Mesenchymal stem cell (in vitro differentiated cells and primary cell): ENCODE measurements around the gene TAOK3.

Experiments used
- DNase-seq: peaks from one replicate; pipeline ENCODE4 v3.0.0-alpha.2; 2013
- H2AFZ ChIP-seq: one replicate; pipeline ENCODE4 v1.6.1; 2013; ENCODE audit warnings: low read depth, mild to moderate bottlenecking, control low read depth, inconsistent platforms, low read length, moderate library complexity
- H2AK5ac ChIP-seq: 2 replicates; pipeline ENCODE4 v1.6.1; 2013; ENCODE audit warnings: low read length, moderate library complexity, mild to moderate bottlenecking, inconsistent platforms; ENCODE audit not compliant: severe bottlenecking
- H2BK120ac ChIP-seq: one replicate; pipeline ENCODE4 v1.6.1; 2013; ENCODE audit warnings: low read depth, mild to moderate bottlenecking, inconsistent platforms, low read length, moderate library complexity
- H2BK12ac ChIP-seq, 2 experiments: one replicate each; pipeline ENCODE4 v1.6.1; 2013; ENCODE audit warnings: inconsistent platforms in 2 of 2, low read length in 2 of 2, mild to moderate bottlenecking in 2 of 2, moderate library complexity in 2 of 2, control low read depth in 1 of 2
- H2BK15ac ChIP-seq: one replicate; pipeline ENCODE4 v1.6.1; 2013; ENCODE audit warnings: mild to moderate bottlenecking, low read depth, inconsistent platforms; ENCODE audit not compliant: poor library complexity, severe bottlenecking
- H2BK5ac ChIP-seq: 2 replicates; pipeline ENCODE4 v1.6.1; 2013; ENCODE audit warnings: low read depth, mild to moderate bottlenecking, low read length, control low read depth, inconsistent platforms; ENCODE audit not compliant: poor library complexity, severe bottlenecking
- H3K14ac ChIP-seq, 2 experiments: one replicate each; pipeline ENCODE4 v1.6.1; 2013; ENCODE audit warnings: inconsistent platforms in 2 of 2, low read length in 2 of 2, control low read depth in 1 of 2, mild to moderate bottlenecking in 1 of 2, moderate library complexity in 1 of 2
- H3K18ac ChIP-seq, 2 experiments: one replicate each; pipeline ENCODE4 v1.6.1; 2013; ENCODE audit warnings: inconsistent platforms in 2 of 2, low read length in 2 of 2, control low read depth in 1 of 2, low read depth in 1 of 2, mild to moderate bottlenecking in 1 of 2
- H3K23ac ChIP-seq, 2 experiments: one replicate each; pipeline ENCODE4 v1.6.1; 2013; ENCODE audit warnings: inconsistent platforms in 2 of 2, low read length in 2 of 2, mild to moderate bottlenecking in 2 of 2, moderate library complexity in 2 of 2, control low read depth in 1 of 2
- H3K27ac ChIP-seq: 2 replicates; pipeline ENCODE4 v1.5.1; 2013; ENCODE audit warnings: mild to moderate bottlenecking, moderate library complexity, low read length, control low read depth, inconsistent platforms; ENCODE audit not compliant: poor library complexity, severe bottlenecking
- H3K27me3 ChIP-seq, 2 experiments: 2 replicates each; pipeline versions ENCODE4 v1.6.1 to v1.7.0; 2013; ENCODE audit warnings: low read length in 2 of 2, mild to moderate bottlenecking in 2 of 2, moderate library complexity in 2 of 2, control low read depth in 1 of 2, inconsistent platforms in 1 of 2; ENCODE audit not compliant: control insufficient read depth in 1 of 2, insufficient read depth in 1 of 2
- H3K36me3 ChIP-seq, 2 experiments: 2 replicates each; pipeline versions ENCODE4 v1.6.1 to v1.7.0; 2013; ENCODE audit warnings: low read length in 2 of 2, control low read depth in 1 of 2, inconsistent platforms in 1 of 2, low read depth in 1 of 2, mild to moderate bottlenecking in 1 of 2; ENCODE audit not compliant: insufficient read depth in 2 of 2, control insufficient read depth in 1 of 2
- H3K4ac ChIP-seq, 2 experiments: one replicate each; pipeline ENCODE4 v1.6.1; 2013; ENCODE audit warnings: inconsistent platforms in 2 of 2, low read length in 2 of 2, mild to moderate bottlenecking in 2 of 2, moderate library complexity in 2 of 2, control low read depth in 1 of 2, low read depth in 1 of 2
- H3K4me1 ChIP-seq: 2 replicates; pipeline ENCODE4 v1.6.1; 2013; ENCODE audit warnings: low read depth, low read length, control low read depth; ENCODE audit not compliant: control insufficient read depth, insufficient read depth
- H3K4me2 ChIP-seq: 2 replicates; pipeline ENCODE4 v1.6.1; 2013; ENCODE audit warnings: low read length, mild to moderate bottlenecking, inconsistent platforms; ENCODE audit not compliant: poor library complexity, severe bottlenecking
- H3K4me3 ChIP-seq, 2 experiments: 2 replicates each; pipeline versions ENCODE4 v1.5.1 to v1.7.0; 2013; ENCODE audit warnings: low read length in 2 of 2, mild to moderate bottlenecking in 2 of 2, control low read depth in 1 of 2, low read depth in 1 of 2; ENCODE audit not compliant: insufficient read depth in 1 of 2
- H3K79me1 ChIP-seq: replicated peaks from 2 replicates; pipeline ENCODE4 v1.6.1; 2013; ENCODE audit warnings: mild to moderate bottlenecking, control low read depth, low read length, inconsistent platforms; ENCODE audit not compliant: poor library complexity, severe bottlenecking
- H3K9ac ChIP-seq: 2 replicates; pipeline ENCODE4 v1.7.0; 2013; ENCODE audit warnings: mild to moderate bottlenecking, low read length, moderate library complexity
- H3K9me3 ChIP-seq: 2 replicates; pipeline ENCODE4 v1.7.0; 2013; ENCODE audit warnings: mild to moderate bottlenecking, low read length; ENCODE audit not compliant: control insufficient read depth
- H4K8ac ChIP-seq: one replicate; pipeline ENCODE4 v1.6.1; 2013; ENCODE audit warnings: inconsistent platforms, mild to moderate bottlenecking, low read length, moderate library complexity
- H4K91ac ChIP-seq: one replicate; pipeline ENCODE4 v1.6.1; 2013; ENCODE audit warnings: mild to moderate bottlenecking, low read length, inconsistent platforms
- WGBS: methylation state at CpG from one replicate; pipeline ENCODE4 v1.1.7; 2013; ENCODE audit warnings: mixed read lengths; 5-methylcytosine and 5-hydroxymethylcytosine counted together

Gene TAOK3

DNA sequence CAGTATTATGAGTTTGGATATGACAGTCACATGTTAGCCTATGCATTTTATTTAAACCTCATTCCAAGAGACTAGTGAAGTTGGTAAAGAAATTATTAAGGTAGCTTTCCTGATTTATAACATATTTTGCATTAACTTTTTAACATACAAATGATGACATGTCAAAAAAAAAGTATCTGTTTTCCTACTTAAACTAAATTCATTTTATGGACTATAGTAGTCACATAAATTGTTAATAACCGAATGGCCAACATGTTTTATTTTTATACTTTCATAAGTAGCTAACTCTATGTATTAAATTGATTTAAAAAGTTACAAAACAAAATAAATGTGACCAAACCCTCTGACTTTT lies 14.7 kb downstream of the TAOK3 start:
- H4K91ac ChIP-seq, result no peak overlapping the region
- no peak overlapping the region for H3K27ac ChIP-seq
- no peak overlapping the region for H3K23ac ChIP-seq
- no peak overlapping the region for H4K8ac ChIP-seq
- no peak overlapping the region for H2AFZ ChIP-seq
- H3K36me3 ChIP-seq, result peaks cover 0 to 1% of the 10 kb centered on the region in 2 experiments
- DNase-seq, result no peak
- no peak overlapping the region for H3K14ac ChIP-seq
- H2BK5ac ChIP-seq, result no peak overlapping the region
- WGBS, result no CpG with 5 or more reads among the region's 1 CpG
- no peak overlapping the region for H3K4me2 ChIP-seq
- H3K18ac ChIP-seq, result no peak overlapping the region
- no peak overlapping the region for H3K4me3 ChIP-seq
- H2AK5ac ChIP-seq, result no peak overlapping the region
- no peaks in the 10 kb centered on the region for H3K9me3 ChIP-seq
- peaks cover 3% of the 10 kb centered on the region for H3K4me1 ChIP-seq
- H3K27me3 ChIP-seq, result no peaks in the 10 kb centered on the region
- H2BK12ac ChIP-seq, result no peak overlapping the region
- no peak overlapping the region for H3K4ac ChIP-seq
- no peak overlapping the region for H2BK15ac ChIP-seq
- peak overlapping the region; percentile 89 for H3K9ac ChIP-seq
- no peak overlapping the region for H2BK120ac ChIP-seq
- H3K79me1 ChIP-seq, result peaks cover 13% of the 10 kb centered on the region

DNA sequence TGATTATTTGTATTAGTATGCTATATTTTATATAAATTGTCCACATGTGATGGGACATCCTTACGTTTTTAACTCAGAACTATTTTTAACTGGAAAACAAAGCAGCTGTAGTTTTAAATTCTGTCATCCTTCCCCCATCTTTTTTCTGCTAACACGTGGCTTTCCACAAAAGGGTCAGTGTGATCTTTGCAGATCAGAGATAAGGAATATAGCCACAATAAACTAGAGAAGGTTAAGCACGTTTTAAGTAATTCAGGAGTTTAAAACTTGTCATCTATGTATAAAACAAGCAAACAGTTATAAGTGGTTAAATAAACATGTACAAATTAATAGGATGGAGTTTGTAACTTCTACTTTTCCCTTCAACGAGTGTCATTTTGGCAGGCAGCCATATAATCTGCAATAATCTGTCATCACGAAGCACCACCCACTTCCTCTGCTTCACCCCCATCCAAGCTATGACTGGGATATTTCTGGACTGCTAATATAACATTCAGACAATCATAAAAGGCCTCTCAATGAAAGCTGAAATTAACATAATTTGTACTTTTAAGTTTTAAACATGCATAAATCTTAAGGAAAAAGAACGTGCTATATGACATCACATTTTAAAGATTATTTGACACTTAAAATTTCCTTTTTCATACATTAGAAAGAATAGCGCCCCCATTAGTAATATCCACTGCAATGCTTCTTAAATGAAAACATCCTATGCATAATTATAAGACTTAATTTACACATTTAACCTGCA lies 15.3 kb downstream of the TAOK3 start:
- no peak overlapping the region for H3K14ac ChIP-seq
- no peaks in the 10 kb centered on the region for H3K27me3 ChIP-seq
- WGBS, result 53% methylated on average over 4 of the region's 7 CpGs
- no peaks in the 10 kb centered on the region for H3K9me3 ChIP-seq
- H4K91ac ChIP-seq, result no peak overlapping the region
- peaks cover 11% of the 10 kb centered on the region for H3K79me1 ChIP-seq
- H3K27ac ChIP-seq, result peak overlapping the region; percentile 69
- no peak overlapping the region for H2AK5ac ChIP-seq
- peak; percentile 66 for DNase-seq
- peak overlapping the region in 1 of 2 experiments; percentile 23 for H3K4me3 ChIP-seq
- no peak overlapping the region for H2AFZ ChIP-seq
- peaks cover 3% of the 10 kb centered on the region for H3K4me1 ChIP-seq
- peaks cover 0 to 3% of the 10 kb centered on the region in 2 experiments for H3K36me3 ChIP-seq
- peak overlapping the region; percentile 89 for H3K9ac ChIP-seq
- H3K23ac ChIP-seq, result no peak overlapping the region
- H3K4me2 ChIP-seq, result no peak overlapping the region
- H2BK5ac ChIP-seq, result no peak overlapping the region
- H2BK120ac ChIP-seq, result no peak overlapping the region
- no peak overlapping the region for H2BK15ac ChIP-seq
- H4K8ac ChIP-seq, result no peak overlapping the region
- no peak overlapping the region for H3K4ac ChIP-seq
- H3K18ac ChIP-seq, result no peak overlapping the region
- no peak overlapping the region for H2BK12ac ChIP-seq

DNA sequence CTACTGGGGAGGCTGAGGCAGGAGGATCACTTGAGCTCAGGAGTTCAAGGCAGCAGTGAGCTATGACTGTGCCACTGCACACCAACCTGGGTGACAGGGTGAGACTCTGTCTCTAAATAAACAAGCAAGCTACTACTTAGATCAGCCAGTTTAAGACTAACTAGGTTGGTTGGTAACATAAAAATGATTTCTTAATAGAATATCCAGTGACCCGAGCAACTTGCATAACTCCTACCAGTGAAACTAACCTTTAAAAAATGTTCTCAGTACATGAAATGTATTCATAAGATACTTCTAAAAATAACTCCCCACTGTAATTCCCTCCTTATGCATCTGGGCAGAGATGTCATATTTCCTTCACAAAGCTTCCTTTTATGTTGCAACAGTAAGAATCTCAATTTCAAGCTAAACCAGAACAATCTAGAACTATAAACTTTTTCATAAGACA lies 15.9 kb downstream of the TAOK3 start:
- H3K9me3 ChIP-seq, result no peaks in the 10 kb centered on the region
- H4K91ac ChIP-seq, result no peak overlapping the region
- H3K36me3 ChIP-seq, result peaks cover 0 to 3% of the 10 kb centered on the region in 2 experiments
- peak overlapping the region; percentile 39 for H3K27ac ChIP-seq
- no peaks in the 10 kb centered on the region for H3K27me3 ChIP-seq
- H2BK5ac ChIP-seq, result no peak overlapping the region
- H2BK15ac ChIP-seq, result no peak overlapping the region
- H3K4me3 ChIP-seq, result peak overlapping the region in 1 of 2 experiments; percentile 23
- DNase-seq, result peak; percentile 85
- H3K14ac ChIP-seq, result no peak overlapping the region
- H3K18ac ChIP-seq, result peak overlapping the region in 1 of 2 experiments; percentile 89
- peak overlapping the region; percentile 89 for H3K9ac ChIP-seq
- no peak overlapping the region for H3K23ac ChIP-seq
- 50% methylated on average over 1 of the region's 1 CpG for WGBS
- peaks cover 3% of the 10 kb centered on the region for H3K4me1 ChIP-seq
- no peak overlapping the region for H2AK5ac ChIP-seq
- no peak overlapping the region for H2BK12ac ChIP-seq
- H4K8ac ChIP-seq, result peak overlapping the region; percentile 60
- no peak overlapping the region for H3K4ac ChIP-seq
- peaks cover 8% of the 10 kb centered on the region for H3K79me1 ChIP-seq
- no peak overlapping the region for H2AFZ ChIP-seq
- H2BK120ac ChIP-seq, result peak overlapping the region; percentile 29
- H3K4me2 ChIP-seq, result no peak overlapping the region

DNA sequence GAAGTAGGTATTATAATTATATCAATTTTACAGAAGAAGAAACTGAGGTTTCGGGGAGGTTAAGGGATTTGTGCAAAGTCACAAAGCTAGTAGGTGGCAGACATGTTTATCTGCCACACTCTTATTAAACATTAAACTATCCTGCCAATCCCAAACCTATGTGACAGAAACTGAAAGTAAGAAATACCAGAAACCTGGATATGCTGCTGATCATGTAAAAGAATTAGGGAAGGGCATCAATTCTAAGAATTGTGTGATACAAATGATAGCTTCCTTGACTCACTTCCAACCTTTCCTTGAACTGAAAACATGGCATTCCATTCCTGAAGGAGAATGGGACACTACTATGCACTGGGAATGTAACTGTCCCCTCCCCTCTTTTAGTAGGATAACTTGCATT lies 16.9 kb downstream of the TAOK3 start:
- Histone ChIP-seq H2BK12ac (no peak overlapping the region), H3K9me3 (no peaks in the 10 kb centered on the region), H2AK5ac (no peak overlapping the region), H3K79me1 (peaks cover 8% of the 10 kb centered on the region), H4K91ac (no peak overlapping the region), H3K36me3 (peaks cover 0 to 3% of the 10 kb centered on the region in 2 experiments), H3K9ac (peak overlapping the region; percentile 54), H3K23ac (no peak overlapping the region), H3K27me3 (no peaks in the 10 kb centered on the region), H2BK120ac (no peak overlapping the region), H4K8ac (no peak overlapping the region), H3K27ac (no peak overlapping the region), H3K18ac (no peak overlapping the region), H3K14ac (no peak overlapping the region), H2AFZ (no peak overlapping the region), H3K4me2 (no peak overlapping the region), H3K4ac (no peak overlapping the region), H3K4me1 (peaks cover 3% of the 10 kb centered on the region), H2BK15ac (no peak overlapping the region), H3K4me3 (peak overlapping the region in 1 of 2 experiments; percentile 45), H2BK5ac (no peak overlapping the region)
- WGBS, result no CpG with 5 or more reads among the region's 1 CpG
- DNase-seq, result no peak
